Measurements from ENCODE around the gene BRAT1.
A peak's percentile ranks its signal among the peaks of the same experiment; 100 is the strongest.
"Not testable (repeated sequence)": the region's sequence is repeated elsewhere in the genome, so short reads cannot be mapped to it uniquely, and the experiment has no call there.

The BRAT1 gene

DNA sequence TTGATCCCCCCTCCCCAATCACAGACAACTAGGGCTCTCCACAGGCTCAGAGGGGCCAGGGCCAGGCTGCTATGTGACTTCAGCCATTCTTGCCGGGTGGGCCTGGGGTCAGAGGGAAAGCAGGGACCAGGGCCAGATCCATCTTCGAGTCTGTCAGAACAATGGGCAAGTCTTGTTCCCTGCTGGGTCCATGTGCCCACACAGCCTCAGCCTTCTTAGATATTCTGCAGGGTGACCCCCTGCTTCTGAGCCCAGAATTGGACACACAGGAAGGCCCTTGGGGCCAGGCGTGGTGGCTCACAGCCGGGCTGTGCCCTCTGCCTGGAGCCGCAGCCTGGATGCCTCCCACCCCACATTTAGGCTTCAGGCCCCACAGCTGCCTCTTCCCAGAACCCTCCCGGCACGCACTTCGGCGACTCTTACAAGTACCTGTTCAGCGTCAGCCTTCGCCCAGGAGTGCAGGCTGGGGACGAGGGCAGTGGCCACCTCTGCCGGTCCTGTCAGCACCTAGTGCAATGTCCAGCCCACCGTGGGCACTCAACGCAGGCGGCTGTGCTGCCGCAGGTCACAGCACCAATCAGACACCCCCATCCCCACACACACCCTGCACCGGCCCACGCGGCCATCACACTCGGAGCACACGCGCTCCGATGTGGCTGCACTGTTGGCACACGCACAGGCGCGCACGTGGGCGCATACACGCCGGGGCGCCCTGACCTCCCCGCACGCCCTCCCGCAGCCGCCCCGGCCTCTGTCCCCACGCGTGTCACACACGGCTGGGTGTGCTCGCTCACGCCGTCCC, 24.1 kb downstream of the BRAT1 start:
- peak overlapping the region; percentile 70 for H2BK120ac ChIP-seq (ENCODE audit: insufficient read depth, low read length, poor library complexity)
- H3K18ac ChIP-seq (ENCODE audit: low read length) = peak overlapping the region; percentile 52
- H2AK5ac ChIP-seq (ENCODE audit: low read length) = peak overlapping the region; percentile 26
- H3K27ac ChIP-seq (ENCODE audit: low read depth, low read length) = peak overlapping the region; percentile 19
- WGBS (ENCODE audit: extremely low coverage, insufficient coverage, insufficient read length) = no CpG with 5 or more reads among the region's 43 CpGs
- not testable (repeated sequence) for H3K9ac ChIP-seq (ENCODE audit: low read length); H3K79me2 ChIP-seq (ENCODE audit: control insufficient read depth, insufficient read depth, low read length, poor library complexity); H3K79me1 ChIP-seq (ENCODE audit: low read length); H3K27me3 ChIP-seq (ENCODE audit: insufficient read depth, low read length); H3K4me3 ChIP-seq (ENCODE audit: low read depth, low read length); H4K12ac ChIP-seq (ENCODE audit: low read depth, low read length); DNase-seq; H3K4me2 ChIP-seq (ENCODE audit: low read length); H3K4ac ChIP-seq (ENCODE audit: low read depth, low read length); H3K9me3 ChIP-seq (ENCODE audit: insufficient read depth, low read depth, low read length); H3K23ac ChIP-seq (ENCODE audit: low read length)
- H2AFZ ChIP-seq (ENCODE audit: insufficient read depth, low read length, poor library complexity) = peak overlapping the region; percentile 37
- H3K4me1 ChIP-seq (ENCODE audit: control insufficient read depth in 1 of 2, insufficient read depth in 2 of 2, low read length in 2 of 2) = peaks cover 25 to 27% of the 10 kb centered on the region in 2 experiments
- peaks cover 24 to 27% of the 10 kb centered on the region in 2 experiments for H3K36me3 ChIP-seq (ENCODE audit: control insufficient read depth in 1 of 2, insufficient read depth in 2 of 2, low read length in 2 of 2)
- H2BK5ac ChIP-seq (ENCODE audit: low read depth, low read length, poor library complexity) = peak overlapping the region; percentile 28
- peak overlapping the region; percentile 18 for H3K14ac ChIP-seq (ENCODE audit: low read length)
- peak overlapping the region; percentile 32 for H2BK12ac ChIP-seq (ENCODE audit: low read length)
- H4K91ac ChIP-seq (ENCODE audit: low read depth, low read length) = peak overlapping the region; percentile 59
- peak overlapping the region; percentile 32 for H4K8ac ChIP-seq (ENCODE audit: low read depth, low read length)

DNA sequence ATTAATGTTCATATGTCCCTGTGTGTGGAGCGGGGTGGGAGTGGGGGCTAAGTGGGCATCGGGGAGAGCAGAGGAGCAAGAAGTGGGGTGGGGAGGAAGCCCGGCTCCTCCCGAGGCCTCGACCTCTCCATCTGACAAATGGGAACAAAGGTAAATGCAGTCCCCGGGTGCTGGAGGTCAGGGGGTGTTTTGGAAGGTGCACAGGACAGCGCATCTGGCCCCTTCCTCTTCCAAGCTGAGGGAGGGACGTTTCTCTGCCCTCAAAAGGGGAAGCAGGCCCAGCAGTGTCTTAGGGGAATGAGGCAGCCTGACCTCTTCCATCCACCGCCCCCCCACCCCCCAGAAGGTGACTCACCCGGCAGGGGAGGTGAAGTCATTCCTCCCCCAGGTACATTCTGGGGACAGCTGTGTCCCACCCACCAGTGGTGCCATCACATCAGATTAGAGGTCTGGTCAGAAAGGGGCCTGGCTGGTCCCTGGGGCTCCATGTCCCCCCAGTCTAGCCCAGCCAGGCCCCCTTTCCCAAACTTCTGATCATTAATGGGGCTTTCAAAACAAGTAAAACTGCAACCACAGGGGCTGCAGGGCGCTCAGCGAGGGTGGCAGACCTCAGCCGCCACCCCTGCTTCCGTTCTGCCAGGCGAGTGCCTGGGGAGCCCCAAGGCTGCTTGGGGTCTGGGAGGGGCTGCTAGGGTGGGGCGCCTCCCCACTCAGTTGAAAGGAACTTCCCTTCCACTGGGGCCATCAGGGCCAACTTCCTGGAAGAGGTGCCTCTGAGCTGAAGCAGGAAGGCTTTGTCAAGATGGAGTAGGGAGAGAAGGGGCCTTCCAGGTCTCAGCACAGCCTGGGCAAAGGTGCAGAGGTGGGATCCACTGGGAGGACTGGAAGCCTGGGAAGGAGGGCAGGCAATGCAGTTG, 25.0 kb downstream of the BRAT1 start:
- peak overlapping the region; percentile 34 for H3K14ac ChIP-seq (ENCODE audit: low read length)
- H4K8ac ChIP-seq (ENCODE audit: low read depth, low read length) = peak overlapping the region; percentile 32
- H3K4ac ChIP-seq (ENCODE audit: low read depth, low read length) = no peak overlapping the region
- DNase-seq = no peak
- H2BK5ac ChIP-seq (ENCODE audit: low read depth, low read length, poor library complexity) = peak overlapping the region; percentile 28
- H3K79me1 ChIP-seq (ENCODE audit: low read length) = peaks cover 6% of the 10 kb centered on the region
- peaks cover 2% of the 10 kb centered on the region for H3K9me3 ChIP-seq (ENCODE audit: insufficient read depth, low read depth, low read length)
- no peak overlapping the region for H3K23ac ChIP-seq (ENCODE audit: low read length)
- H2AFZ ChIP-seq (ENCODE audit: insufficient read depth, low read length, poor library complexity) = no peak overlapping the region
- peak overlapping the region; percentile 26 for H2AK5ac ChIP-seq (ENCODE audit: low read length)
- no CpG with 5 or more reads among the region's 16 CpGs for WGBS (ENCODE audit: extremely low coverage, insufficient coverage, insufficient read length)
- no peaks in the 10 kb centered on the region for H3K79me2 ChIP-seq (ENCODE audit: control insufficient read depth, insufficient read depth, low read length, poor library complexity)
- no peak overlapping the region for H3K9ac ChIP-seq (ENCODE audit: low read length)
- peak overlapping the region; percentile 70 for H2BK120ac ChIP-seq (ENCODE audit: insufficient read depth, low read length, poor library complexity)
- peak overlapping the region; percentile 59 for H4K91ac ChIP-seq (ENCODE audit: low read depth, low read length)
- H3K36me3 ChIP-seq (ENCODE audit: control insufficient read depth in 1 of 2, insufficient read depth in 2 of 2, low read length in 2 of 2) = peaks cover 33 to 35% of the 10 kb centered on the region in 2 experiments
- H3K4me3 ChIP-seq (ENCODE audit: low read depth, low read length) = no peak overlapping the region
- H3K27ac ChIP-seq (ENCODE audit: low read depth, low read length) = peak overlapping the region; percentile 19
- H4K12ac ChIP-seq (ENCODE audit: low read depth, low read length) = no peak overlapping the region
- H2BK12ac ChIP-seq (ENCODE audit: low read length) = peak overlapping the region; percentile 32
- H3K4me1 ChIP-seq (ENCODE audit: control insufficient read depth in 1 of 2, insufficient read depth in 2 of 2, low read length in 2 of 2) = peaks cover 25 to 27% of the 10 kb centered on the region in 2 experiments
- H3K27me3 ChIP-seq (ENCODE audit: insufficient read depth, low read length) = no peaks in the 10 kb centered on the region
- peak overlapping the region; percentile 52 for H3K18ac ChIP-seq (ENCODE audit: low read length)
- H3K4me2 ChIP-seq (ENCODE audit: low read length) = no peak overlapping the region

DNA sequence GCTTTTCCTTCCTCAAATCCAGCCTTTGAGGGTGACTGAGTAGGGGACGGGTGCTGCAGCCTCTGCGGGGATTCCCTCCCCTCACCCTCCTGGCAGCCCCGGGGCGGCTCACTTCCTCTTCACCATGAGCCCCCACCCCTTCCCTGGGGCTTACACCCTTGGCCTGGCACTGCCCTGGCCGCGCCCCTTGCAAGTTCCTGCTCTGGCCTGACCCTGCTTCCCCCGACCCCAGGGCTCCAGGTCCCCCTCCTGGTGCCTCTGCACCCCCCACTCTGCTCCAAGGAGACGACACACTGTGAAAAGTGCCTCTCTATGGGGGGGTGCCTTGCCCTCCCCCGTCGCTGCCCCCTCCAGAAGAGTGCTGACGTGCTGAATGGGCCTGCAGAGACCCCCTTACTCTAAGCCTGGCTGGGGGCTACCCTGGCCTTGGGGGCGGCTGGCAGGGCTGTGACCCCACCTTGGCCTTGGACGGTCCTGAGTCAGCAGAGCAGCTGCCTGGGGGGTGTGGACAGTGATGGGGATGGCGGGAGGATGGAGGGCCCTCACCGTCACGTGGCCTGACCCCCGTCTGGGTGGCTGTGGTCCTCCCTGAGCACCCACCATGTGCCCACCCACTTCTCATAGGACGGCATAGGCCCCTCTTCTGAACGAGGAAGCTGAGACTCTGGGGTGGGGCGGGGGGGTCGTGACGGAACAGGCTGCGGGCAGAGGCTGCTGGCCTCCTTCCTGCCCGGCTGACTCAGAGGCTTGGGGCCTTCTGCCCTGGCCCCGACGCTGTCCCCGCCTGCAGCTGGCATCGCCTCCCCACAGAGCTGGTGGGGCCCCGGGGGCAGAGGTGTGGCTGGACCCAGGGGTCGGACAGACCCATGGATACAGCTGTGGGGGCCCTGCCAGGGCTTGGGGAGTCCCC, 25.9 kb downstream of the BRAT1 start:
- no peak overlapping the region for H3K23ac ChIP-seq (ENCODE audit: low read length)
- H3K4me1 ChIP-seq (ENCODE audit: control insufficient read depth in 1 of 2, insufficient read depth in 2 of 2, low read length in 2 of 2) = peaks cover 29 to 31% of the 10 kb centered on the region in 2 experiments
- H3K4ac ChIP-seq (ENCODE audit: low read depth, low read length) = no peak overlapping the region
- peak overlapping the region; percentile 29 for H4K91ac ChIP-seq (ENCODE audit: low read depth, low read length)
- no peak overlapping the region for H2BK12ac ChIP-seq (ENCODE audit: low read length)
- no peak overlapping the region for H3K27ac ChIP-seq (ENCODE audit: low read depth, low read length)
- H2BK5ac ChIP-seq (ENCODE audit: low read depth, low read length, poor library complexity) = no peak overlapping the region
- H3K79me2 ChIP-seq (ENCODE audit: control insufficient read depth, insufficient read depth, low read length, poor library complexity) = no peaks in the 10 kb centered on the region
- no peak overlapping the region for H3K9ac ChIP-seq (ENCODE audit: low read length)
- H3K4me2 ChIP-seq (ENCODE audit: low read length) = no peak overlapping the region
- H3K4me3 ChIP-seq (ENCODE audit: low read depth, low read length) = no peak overlapping the region
- peaks cover 2% of the 10 kb centered on the region for H3K9me3 ChIP-seq (ENCODE audit: insufficient read depth, low read depth, low read length)
- H2BK120ac ChIP-seq (ENCODE audit: insufficient read depth, low read length, poor library complexity) = no peak overlapping the region
- no peak overlapping the region for H4K8ac ChIP-seq (ENCODE audit: low read depth, low read length)
- peak overlapping the region; percentile 59 for H2AK5ac ChIP-seq (ENCODE audit: low read length)
- WGBS (ENCODE audit: extremely low coverage, insufficient coverage, insufficient read length) = no CpG with 5 or more reads among the region's 30 CpGs
- no peak for DNase-seq
- peak overlapping the region; percentile 34 for H3K14ac ChIP-seq (ENCODE audit: low read length)
- H3K79me1 ChIP-seq (ENCODE audit: low read length) = peaks cover 9% of the 10 kb centered on the region
- H2AFZ ChIP-seq (ENCODE audit: insufficient read depth, low read length, poor library complexity) = no peak overlapping the region
- no peaks in the 10 kb centered on the region for H3K27me3 ChIP-seq (ENCODE audit: insufficient read depth, low read length)
- H4K12ac ChIP-seq (ENCODE audit: low read depth, low read length) = no peak overlapping the region
- peaks cover 35 to 38% of the 10 kb centered on the region in 2 experiments for H3K36me3 ChIP-seq (ENCODE audit: control insufficient read depth in 1 of 2, insufficient read depth in 2 of 2, low read length in 2 of 2)
- peak overlapping the region; percentile 21 for H3K18ac ChIP-seq (ENCODE audit: low read length)

All from trophoblast cell (in vitro differentiated cells and primary cell).